Tibial artery (tissue), 4 donors: ENCODE data around the gene TRIM66.

Experiments
- DNase-seq, 2 donors: peaks; one replicate each; pipeline ENCODE4 v3.0.0-alpha.2; 2019
- H3K27ac ChIP-seq, 2 donors: fragments of 200-600 bp; sonication (generic) in 1 of 2; 1 replicate in 1 of 2; 2 replicates in 1 of 2; pipeline ENCODE4 v1.5.1; 2018 to 2019; ENCODE audit warnings: mild to moderate bottlenecking in 1 of 2
- H3K27me3 ChIP-seq, 2 donors: fragments of 200-600 bp; sonication (generic) in 1 of 2; one replicate each; pipeline versions ENCODE4 v1.5.1 to v1.6.0; 2016 to 2019
- H3K36me3 ChIP-seq, 3 donors: fragments of 200-600 bp; sonication (generic) in 2 of 3; one replicate each; pipeline ENCODE4 v1.5.1; 2016 to 2019; ENCODE audit warnings: mild to moderate bottlenecking in 2 of 3
- H3K4me1 ChIP-seq, 4 donors: fragments of 200-600 bp; sonication (generic) in 2 of 4; 1 replicate in 3 of 4; 2 replicates in 1 of 4; pipeline ENCODE4 v1.5.1; 2016 to 2019
- H3K4me3 ChIP-seq, 2 donors: fragments of 200-600 bp; sonication (generic) in 1 of 2; 1 replicate in 1 of 2; 2 replicates in 1 of 2; pipeline ENCODE4 v1.5.1; 2018 to 2019; ENCODE audit warnings: mild to moderate bottlenecking in 2 of 2
- H3K9me3 ChIP-seq, 3 donors: fragments of 200-600 bp; sonication (generic) in 1 of 3; one replicate each; pipeline ENCODE4 v1.5.1; 2016 to 2019
- intact Hi-C: fragments of 100-400 bp; cut with DNase I; formaldehyde crosslinking; loops from one replicate; pipeline ENCODE4 v1.15.0; 2023; ENCODE audit warnings: low total_unique reads
- TF ChIP-seq, protein P1 (sequence below), 2 experiments: fragments of 200-600 bp in 1 of 2; fragments of 450-650 bp in 1 of 2; IDR thresholded peaks; one replicate each; pipeline ENCODE4 v1.5.1; 2017 to 2019; ENCODE audit warnings: antibody characterized with exemption in 2 of 2, mild to moderate bottlenecking in 1 of 2, moderate library complexity in 1 of 2

TRIM66 gene

DNA sequence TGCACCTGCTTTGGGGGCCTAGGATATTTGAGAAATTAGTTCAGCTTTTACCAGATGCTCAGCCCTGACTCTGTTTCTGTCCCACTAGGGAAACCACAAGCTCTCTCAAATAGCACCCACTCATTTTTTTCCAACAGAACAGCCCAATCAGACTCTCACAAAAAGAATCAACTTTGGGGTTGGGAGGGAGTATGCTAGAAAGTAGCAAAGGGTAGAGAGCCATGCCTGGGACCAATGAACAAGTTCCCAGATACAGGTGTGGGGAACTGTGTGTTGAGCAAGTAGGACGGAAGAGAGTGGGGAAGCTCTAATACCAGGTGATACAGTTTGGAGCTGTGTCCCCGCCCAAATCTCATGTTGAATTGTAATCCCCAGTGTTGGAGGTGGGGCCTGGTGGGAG, 41.1 kb downstream of the TRIM66 start:
- Histone ChIP-seq H3K4me3 (no peak overlapping the region), H3K36me3 (peaks cover 59 to 96% (median 62%) of the 10 kb centered on the region in 3 donors), H3K9me3 (peaks cover 0 to 1% (median under 1%) of the 10 kb centered on the region in 3 donors), H3K27me3 (no peaks in the 10 kb centered on the region), H3K27ac (no peak overlapping the region), H3K4me1 (no peaks in the 10 kb centered on the region)
- intact Hi-C loops, result no loop called here
- no peak for DNase-seq
- TF ChIP-seq, protein P1, sequence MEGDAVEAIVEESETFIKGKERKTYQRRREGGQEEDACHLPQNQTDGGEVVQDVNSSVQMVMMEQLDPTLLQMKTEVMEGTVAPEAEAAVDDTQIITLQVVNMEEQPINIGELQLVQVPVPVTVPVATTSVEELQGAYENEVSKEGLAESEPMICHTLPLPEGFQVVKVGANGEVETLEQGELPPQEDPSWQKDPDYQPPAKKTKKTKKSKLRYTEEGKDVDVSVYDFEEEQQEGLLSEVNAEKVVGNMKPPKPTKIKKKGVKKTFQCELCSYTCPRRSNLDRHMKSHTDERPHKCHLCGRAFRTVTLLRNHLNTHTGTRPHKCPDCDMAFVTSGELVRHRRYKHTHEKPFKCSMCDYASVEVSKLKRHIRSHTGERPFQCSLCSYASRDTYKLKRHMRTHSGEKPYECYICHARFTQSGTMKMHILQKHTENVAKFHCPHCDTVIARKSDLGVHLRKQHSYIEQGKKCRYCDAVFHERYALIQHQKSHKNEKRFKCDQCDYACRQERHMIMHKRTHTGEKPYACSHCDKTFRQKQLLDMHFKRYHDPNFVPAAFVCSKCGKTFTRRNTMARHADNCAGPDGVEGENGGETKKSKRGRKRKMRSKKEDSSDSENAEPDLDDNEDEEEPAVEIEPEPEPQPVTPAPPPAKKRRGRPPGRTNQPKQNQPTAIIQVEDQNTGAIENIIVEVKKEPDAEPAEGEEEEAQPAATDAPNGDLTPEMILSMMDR (IDR thresholded peaks at IDR 0.05), result no peak

DNA sequence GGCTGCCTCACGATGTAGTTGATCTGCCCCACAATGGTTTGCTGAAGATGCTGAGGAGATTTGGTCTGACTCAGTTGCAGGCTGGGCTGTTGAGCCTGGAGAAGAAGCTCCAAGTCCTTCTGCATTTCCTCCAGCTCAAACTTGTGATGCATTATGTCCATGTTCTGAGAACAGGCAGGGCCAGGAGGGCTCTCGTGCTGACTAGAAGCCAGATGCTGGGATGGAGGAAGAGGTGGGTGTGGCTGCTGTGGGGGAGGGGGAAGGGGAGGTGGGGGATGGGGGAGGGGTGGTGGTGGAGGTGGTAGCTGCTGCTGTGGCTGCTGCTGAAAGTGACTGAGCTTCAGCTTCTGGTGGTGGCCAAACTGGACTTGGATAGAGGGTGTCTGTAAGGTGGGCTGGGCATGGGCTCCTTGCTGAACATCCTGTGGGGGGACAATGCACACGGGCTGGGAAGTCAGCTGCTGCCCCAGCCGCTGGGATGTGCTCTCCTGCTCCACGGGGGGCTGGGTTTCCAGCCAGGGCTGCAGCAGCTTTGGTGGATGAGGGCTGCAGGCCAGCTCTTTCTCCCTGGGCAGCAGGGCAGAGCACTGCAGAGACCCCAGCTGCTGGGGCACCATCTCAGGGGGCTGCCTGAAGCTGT, 42.1 kb downstream of the TRIM66 start:
- H3K4me3 ChIP-seq, result no peak overlapping the region
- intact Hi-C loops, result no loop called here
- no peaks in the 10 kb centered on the region for H3K27me3 ChIP-seq
- H3K27ac ChIP-seq, result no peak overlapping the region
- peaks cover 0 to 4% (median 4%) of the 10 kb centered on the region in 3 donors for H3K9me3 ChIP-seq
- H3K4me1 ChIP-seq, result no peaks in the 10 kb centered on the region
- H3K36me3 ChIP-seq, result peaks cover 54 to 96% (median 58%) of the 10 kb centered on the region in 3 donors
- DNase-seq, result no peak
- TF ChIP-seq, protein P1 (IDR thresholded peaks at IDR 0.05), result no peak

- TF ChIP-seq, protein P1 (IDR thresholded peaks at IDR 0.05), result no peak
- intact Hi-C loops, result no loop called here
- H3K9me3 ChIP-seq, result peaks cover 0 to 4% (median 4%) of the 10 kb centered on the region in 3 donors
- H3K4me1 ChIP-seq, result no peaks in the 10 kb centered on the region
- H3K27ac ChIP-seq, result no peak overlapping the region
- H3K27me3 ChIP-seq, result no peaks in the 10 kb centered on the region
- DNase-seq, result no peak
- no peak overlapping the region for H3K4me3 ChIP-seq
- peaks cover 51 to 96% (median 53%) of the 10 kb centered on the region in 3 donors for H3K36me3 ChIP-seq
Measured at GRCh38 chr11:8639655-8640054, 42.8 kb downstream of the TRIM66 start.

DNA sequence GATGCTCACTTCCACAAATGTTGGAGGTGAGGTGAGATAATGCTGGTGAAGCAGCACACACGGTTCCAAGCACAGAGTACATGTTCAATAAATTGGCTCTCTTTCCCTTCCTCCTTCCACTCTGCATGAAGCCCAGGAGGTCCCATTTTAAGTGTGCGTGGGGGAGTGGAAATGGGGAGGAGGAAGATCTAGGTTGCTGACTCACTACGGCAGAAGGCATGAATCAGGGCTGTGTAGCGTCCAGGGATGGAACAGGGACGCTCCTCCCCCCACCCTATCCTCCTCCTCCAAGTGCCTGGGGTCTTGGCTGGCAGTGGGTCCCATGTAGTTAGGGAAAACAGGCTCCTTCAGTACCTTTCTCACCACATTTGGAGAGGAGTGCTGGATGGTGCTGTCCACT, 44.2 kb downstream of the TRIM66 start:
- Histone ChIP-seq H3K4me1 (no peaks in the 10 kb centered on the region), H3K9me3 (peaks cover 0 to 4% (median 4%) of the 10 kb centered on the region in 3 donors), H3K27me3 (no peaks in the 10 kb centered on the region), H3K4me3 (no peak overlapping the region), H3K27ac (no peak overlapping the region), H3K36me3 (peaks cover 51 to 96% (median 51%) of the 10 kb centered on the region in 3 donors)
- intact Hi-C loops, result no loop called here
- no peak for DNase-seq
- TF ChIP-seq, protein P1 (IDR thresholded peaks at IDR 0.05), result no peak

GRCh38 chr11:8636127-8636526, 46.3 kb downstream of the TRIM66 start:
- no peaks in the 10 kb centered on the region for H3K4me1 ChIP-seq
- peaks cover 0 to 4% (median 4%) of the 10 kb centered on the region in 3 donors for H3K9me3 ChIP-seq
- intact Hi-C loops, result no loop called here
- no peaks in the 10 kb centered on the region for H3K27me3 ChIP-seq
- H3K36me3 ChIP-seq, result peaks cover 39 to 83% (median 44%) of the 10 kb centered on the region in 3 donors
- DNase-seq, result no peak
- H3K27ac ChIP-seq, result no peak overlapping the region
- H3K4me3 ChIP-seq, result no peak overlapping the region
- TF ChIP-seq, protein P1 (IDR thresholded peaks at IDR 0.05), result no peak
